Keratinocyte (primary cell): ENCODE measurements around the gene PTPN13. TPM values are rescaled to one million over a fixed set of nuclear protein-coding genes. Genes with fewer than 3 reads are reported as not detected.

Experiments
- DNase-seq: peaks from one replicate; pipeline ENCODE4 v3.0.0-alpha.2; 2011; ENCODE audit warnings: low read depth, missing footprints, low spot score
- FAIRE-seq: peaks from 2 replicates; lab custom pipeline; 2011; peaks lifted over from hg19 to GRCh38; lab: Jason Lieb, UNC
- H2AFZ ChIP-seq: 2 replicates; pipeline ENCODE4 v1.6.0; 2012; ENCODE audit warnings: low read length, control low read depth, inconsistent platforms; ENCODE audit not compliant: control insufficient read depth
- H3K27ac ChIP-seq: 2 replicates; pipeline ENCODE4 v1.5.1; 2011; ENCODE audit warnings: low read length; ENCODE audit not compliant: control insufficient read depth, insufficient read depth
- H3K27me3 ChIP-seq: 3 replicates; pipeline ENCODE4 v1.6.0; 2011; ENCODE audit warnings: low read length; ENCODE audit not compliant: control insufficient read depth, insufficient read depth; ENCODE audit errors: extremely low read depth
- H3K36me3 ChIP-seq, 2 experiments: 2 replicates in 1 of 2; 3 replicates in 1 of 2; pipeline ENCODE4 v1.5.1; 2011; ENCODE audit warnings: low read length in 2 of 2, mild to moderate bottlenecking in 1 of 2; ENCODE audit not compliant: control insufficient read depth in 2 of 2, insufficient read depth in 2 of 2; ENCODE audit errors: extremely low read depth in 1 of 2
- H3K4me1 ChIP-seq: 3 replicates; pipeline ENCODE4 v1.5.1; 2011; ENCODE audit warnings: low read length; ENCODE audit not compliant: control insufficient read depth, insufficient read depth; ENCODE audit errors: extremely low read depth
- H3K4me2 ChIP-seq: 3 replicates; pipeline ENCODE4 v1.6.0; 2011; ENCODE audit warnings: low read depth, low read length; ENCODE audit not compliant: control insufficient read depth, insufficient read depth; ENCODE audit errors: extremely low read depth
- H3K4me3 ChIP-seq, 3 experiments: fragments of 200-600 bp in 1 of 3; sonication (generic) in 1 of 3; 2 replicates in 2 of 3; 3 replicates in 1 of 3; pipeline ENCODE4 v1.5.1; 2011 to 2016; ENCODE audit warnings: low read length in 3 of 3, mild to moderate bottlenecking in 3 of 3, control low read depth in 2 of 3, inconsistent platforms in 1 of 3, low read depth in 1 of 3, mixed read lengths in 1 of 3, mixed run types in 1 of 3, moderate library complexity in 1 of 3; ENCODE audit not compliant: control insufficient read depth in 2 of 3, insufficient read depth in 2 of 3; ENCODE audit errors: extremely low read depth in 1 of 3
- H3K79me2 ChIP-seq: 2 replicates; pipeline ENCODE4 v1.6.0; 2012; ENCODE audit warnings: low read length; ENCODE audit not compliant: control insufficient read depth, insufficient read depth
- H3K9ac ChIP-seq: 3 replicates; pipeline ENCODE4 v1.6.0; 2011; ENCODE audit warnings: low read length; ENCODE audit not compliant: control insufficient read depth, insufficient read depth; ENCODE audit errors: extremely low read depth
- H3K9me1 ChIP-seq: 3 replicates; pipeline ENCODE4 v1.6.0; 2011; ENCODE audit warnings: low read length; ENCODE audit not compliant: control insufficient read depth, insufficient read depth; ENCODE audit errors: extremely low read depth
- H3K9me3 ChIP-seq: 2 replicates; pipeline ENCODE4 v1.5.1; 2012; ENCODE audit warnings: low read depth, low read length; ENCODE audit not compliant: control insufficient read depth
- H4K20me1 ChIP-seq: 3 replicates; pipeline ENCODE4 v1.6.0; 2011; ENCODE audit warnings: low read length; ENCODE audit not compliant: control insufficient read depth, insufficient read depth; ENCODE audit errors: extremely low read depth
- EZH2 ChIP-seq: IDR thresholded peaks from one replicate; pipeline ENCODE4 v1.6.1; 2012; ENCODE audit warnings: inconsistent platforms, mild to moderate bottlenecking, low read length, moderate library complexity
- dilution Hi-C: fragments of 300-500 bp; cut with MboI; formaldehyde crosslinking; loops from one replicate; pipeline ENCODE4 v1.7.0; 2020; ENCODE audit warnings: low sequenced_read_pairs; ENCODE audit not compliant: extremely low pct_ligation_motif_present
- polyA plus RNA-seq, 5 experiments: library from polyadenylated mRNA; depleted of rRNA in 3 of 5; stranded (reverse) in 3 of 5; stranded (forward) in 1 of 5; unstranded in 1 of 5; fragments of >200 nt; gene quantifications; 1 replicate in 1 of 5; 2 replicates in 3 of 5; 3 replicates in 1 of 5; pipeline versions ENCODE4 v1.2.1 to v1.2.3, GENCODE V29; 2011 to 2012; ENCODE audit warnings: missing spikeins in 2 of 5, low read depth in 1 of 5, low replicate concordance in 1 of 5
- TF ChIP-seq, protein P1 (sequence below), 3 experiments: IDR thresholded peaks in 1 of 3; conservative IDR thresholded peaks in 1 of 3; optimal IDR thresholded peaks in 1 of 3; 2 replicates in 2 of 3; 3 replicates in 1 of 3; pipeline versions ENCODE3 to v1.5.1; 2011; ENCODE audit warnings: low read length in 3 of 3, mild to moderate bottlenecking in 3 of 3, moderate library complexity in 2 of 3, control low read depth in 1 of 3, inconsistent platforms in 1 of 3; ENCODE audit not compliant: insufficient read depth in 2 of 3; ENCODE audit errors: extremely low read depth in 1 of 3

PTPN13 gene
- polyA plus RNA-seq, 1 donor (not counting 4 experiments of a cell fraction or from before 2014, with no cell fraction given), result 37.6 TPM

DNA sequence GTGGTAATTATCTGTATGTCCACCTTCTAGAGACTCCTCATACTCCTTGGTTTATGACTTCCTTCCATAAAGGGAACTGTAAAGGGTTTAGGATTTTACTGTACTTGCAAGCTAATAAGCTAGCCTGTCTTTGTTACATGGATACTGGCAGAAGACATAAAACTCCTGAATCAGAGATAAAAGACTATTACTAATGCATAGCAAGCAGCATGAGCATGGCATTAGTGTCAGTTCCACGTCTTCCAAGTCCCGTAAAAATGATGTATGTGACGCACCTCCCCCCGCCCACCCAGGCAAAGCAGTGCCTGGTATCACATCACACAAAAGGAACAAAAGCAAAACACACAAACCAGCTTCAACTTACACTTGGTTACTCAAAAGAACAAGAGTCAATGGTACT, 184.1 kb downstream of the PTPN13 start:
- TF ChIP-seq, protein P1, sequence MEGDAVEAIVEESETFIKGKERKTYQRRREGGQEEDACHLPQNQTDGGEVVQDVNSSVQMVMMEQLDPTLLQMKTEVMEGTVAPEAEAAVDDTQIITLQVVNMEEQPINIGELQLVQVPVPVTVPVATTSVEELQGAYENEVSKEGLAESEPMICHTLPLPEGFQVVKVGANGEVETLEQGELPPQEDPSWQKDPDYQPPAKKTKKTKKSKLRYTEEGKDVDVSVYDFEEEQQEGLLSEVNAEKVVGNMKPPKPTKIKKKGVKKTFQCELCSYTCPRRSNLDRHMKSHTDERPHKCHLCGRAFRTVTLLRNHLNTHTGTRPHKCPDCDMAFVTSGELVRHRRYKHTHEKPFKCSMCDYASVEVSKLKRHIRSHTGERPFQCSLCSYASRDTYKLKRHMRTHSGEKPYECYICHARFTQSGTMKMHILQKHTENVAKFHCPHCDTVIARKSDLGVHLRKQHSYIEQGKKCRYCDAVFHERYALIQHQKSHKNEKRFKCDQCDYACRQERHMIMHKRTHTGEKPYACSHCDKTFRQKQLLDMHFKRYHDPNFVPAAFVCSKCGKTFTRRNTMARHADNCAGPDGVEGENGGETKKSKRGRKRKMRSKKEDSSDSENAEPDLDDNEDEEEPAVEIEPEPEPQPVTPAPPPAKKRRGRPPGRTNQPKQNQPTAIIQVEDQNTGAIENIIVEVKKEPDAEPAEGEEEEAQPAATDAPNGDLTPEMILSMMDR (optimal IDR thresholded peaks at IDR 0.05 in 1 of 3, IDR thresholded peaks at IDR 0.05 in 1 of 3, conservative IDR thresholded peaks at IDR 0.05 in 1 of 3; ENCODE audit: extremely low read depth in 1 of 3, insufficient read depth in 2 of 3, low read length in 3 of 3), result no peak
- Histone ChIP-seq H3K4me3 (no peak overlapping the region), H3K4me1 (no peaks in the 10 kb centered on the region), H3K27me3 (no peaks in the 10 kb centered on the region), H3K27ac (no peak overlapping the region), H2AFZ (no peak overlapping the region), H3K36me3 (peaks cover 4 to 21% of the 10 kb centered on the region in 2 experiments), H3K9me1 (no peaks in the 10 kb centered on the region), H3K4me2 (no peak overlapping the region), H3K9ac (no peak overlapping the region), H3K9me3 (no peaks in the 10 kb centered on the region), H4K20me1 (no peaks in the 10 kb centered on the region), H3K79me2 (no peaks in the 10 kb centered on the region)
- FAIRE-seq, result no peak
- dilution Hi-C loops, result no loop called here
- DNase-seq, result no peak

DNA sequence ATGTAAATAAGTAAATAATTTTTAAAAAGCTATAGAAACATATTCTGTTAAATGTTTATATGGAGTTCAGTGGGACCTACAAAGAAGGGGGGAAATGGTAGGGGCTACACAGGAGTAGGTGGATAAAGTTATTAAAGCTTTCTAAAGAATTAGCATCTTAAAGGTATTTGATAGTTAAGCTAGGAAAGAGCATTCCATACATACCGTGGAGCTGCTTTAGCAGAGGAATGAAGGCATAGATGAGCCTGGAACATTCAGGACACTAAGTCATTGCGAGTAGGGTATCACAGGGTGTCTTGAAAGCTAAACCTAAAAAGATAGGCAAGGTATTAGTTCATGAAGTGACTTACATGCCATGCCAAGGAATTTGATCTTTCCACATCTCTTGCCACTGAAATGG, 194.7 kb downstream of the PTPN13 start:
- no peak for TF ChIP-seq EZH2
- TF ChIP-seq, protein P1 (optimal IDR thresholded peaks at IDR 0.05 in 1 of 3, IDR thresholded peaks at IDR 0.05 in 1 of 3, conservative IDR thresholded peaks at IDR 0.05 in 1 of 3; ENCODE audit: extremely low read depth in 1 of 3, insufficient read depth in 2 of 3, low read length in 3 of 3), result no peak
- no peaks in the 10 kb centered on the region for H3K79me2 ChIP-seq
- DNase-seq, result no peak
- H3K4me2 ChIP-seq, result no peak overlapping the region
- no peaks in the 10 kb centered on the region for H3K9me3 ChIP-seq
- H3K27ac ChIP-seq, result no peak overlapping the region
- H3K9ac ChIP-seq, result no peak overlapping the region
- peaks cover 7 to 13% of the 10 kb centered on the region in 2 experiments for H3K36me3 ChIP-seq
- FAIRE-seq, result no peak
- H4K20me1 ChIP-seq, result no peaks in the 10 kb centered on the region
- no peak overlapping the region for H2AFZ ChIP-seq
- H3K4me3 ChIP-seq, result no peak overlapping the region
- dilution Hi-C loops, result no loop called here
- no peaks in the 10 kb centered on the region for H3K4me1 ChIP-seq
- no peaks in the 10 kb centered on the region for H3K27me3 ChIP-seq
- H3K9me1 ChIP-seq, result no peaks in the 10 kb centered on the region
